Measurements from ENCODE around the gene STIM2.

- TF ChIP-seq, protein P1, sequence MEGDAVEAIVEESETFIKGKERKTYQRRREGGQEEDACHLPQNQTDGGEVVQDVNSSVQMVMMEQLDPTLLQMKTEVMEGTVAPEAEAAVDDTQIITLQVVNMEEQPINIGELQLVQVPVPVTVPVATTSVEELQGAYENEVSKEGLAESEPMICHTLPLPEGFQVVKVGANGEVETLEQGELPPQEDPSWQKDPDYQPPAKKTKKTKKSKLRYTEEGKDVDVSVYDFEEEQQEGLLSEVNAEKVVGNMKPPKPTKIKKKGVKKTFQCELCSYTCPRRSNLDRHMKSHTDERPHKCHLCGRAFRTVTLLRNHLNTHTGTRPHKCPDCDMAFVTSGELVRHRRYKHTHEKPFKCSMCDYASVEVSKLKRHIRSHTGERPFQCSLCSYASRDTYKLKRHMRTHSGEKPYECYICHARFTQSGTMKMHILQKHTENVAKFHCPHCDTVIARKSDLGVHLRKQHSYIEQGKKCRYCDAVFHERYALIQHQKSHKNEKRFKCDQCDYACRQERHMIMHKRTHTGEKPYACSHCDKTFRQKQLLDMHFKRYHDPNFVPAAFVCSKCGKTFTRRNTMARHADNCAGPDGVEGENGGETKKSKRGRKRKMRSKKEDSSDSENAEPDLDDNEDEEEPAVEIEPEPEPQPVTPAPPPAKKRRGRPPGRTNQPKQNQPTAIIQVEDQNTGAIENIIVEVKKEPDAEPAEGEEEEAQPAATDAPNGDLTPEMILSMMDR (IDR thresholded peaks at IDR 0.05; ENCODE audit: borderline replicate concordance, extremely low read depth, low read length, poor library complexity, severe bottlenecking): no peak
- TF ChIP-seq EZH2 (IDR thresholded peaks at IDR 0.05; ENCODE audit: borderline replicate concordance, low read depth, low read length, severe bottlenecking): no peak
Observed at GRCh38 chr4:26942871-26943270, 82.2 kb downstream of the STIM2 start.

Data from DND-41 (cell line).